A549 (cell line): ENCODE measurements around the gene NID1.

Experiments
- KDM1A ChIP-seq: fragments of 200-600 bp; sonication (generic); IDR thresholded peaks from 2 replicates; pipeline ENCODE4 v1.6.1; 2016; ENCODE audit warnings: low read depth, mild to moderate bottlenecking
- KDM5A ChIP-seq: fragments of 200-600 bp; sonication (generic); IDR thresholded peaks from 2 replicates; pipeline ENCODE4 v1.6.1; 2016; ENCODE audit warnings: antibody characterized with exemption, mild to moderate bottlenecking
- POLR2A ChIP-seq: IDR thresholded peaks from 2 replicates; pipeline ENCODE4 v1.6.1; 2012; ENCODE audit warnings: mild to moderate bottlenecking, low read length

DNA sequence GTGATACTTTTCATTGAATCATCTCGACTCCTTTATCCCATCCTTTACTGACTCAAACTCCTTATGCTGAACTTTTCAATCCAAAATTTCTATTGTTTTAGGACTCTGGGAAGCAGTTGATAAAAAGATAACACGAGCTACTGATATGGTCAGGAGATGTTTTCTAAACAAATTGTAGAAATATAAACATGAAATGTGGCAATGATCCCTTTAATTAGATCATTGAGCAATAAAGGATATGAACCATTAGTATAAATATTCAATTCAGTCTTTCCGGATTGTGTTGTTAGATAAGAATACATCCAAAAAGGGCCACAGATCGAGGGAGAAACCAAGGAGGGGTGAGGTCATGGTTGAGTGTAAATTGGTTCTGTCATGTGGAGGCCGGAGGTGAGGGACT, 88.4 kb downstream of the NID1 start:
- TF ChIP-seq KDM5A (no peak), POLR2A (no peak), KDM1A (no peak)
